HG03520 (cell line): Measurements from ENCODE around the gene ZBTB20.

Experiments
- ATAC-seq: cut with Tn5 transposase; IDR thresholded peaks from one replicate; pipeline ENCODE4 v1.9.1; 2021; ENCODE audit warnings: mild to moderate bottlenecking, moderate library complexity; ENCODE audit not compliant: unreplicated experiment

The ZBTB20 gene

GRCh38 chr3:114939920-114940319, 207.2 kb downstream of the ZBTB20 start:
- ATAC-seq = no peak

- no peak for ATAC-seq
These were observed 213.7 kb downstream of the ZBTB20 start for GRCh38 chr3:114933407-114933806.

GRCh38 chr3:114929971-114930732, 216.9 kb downstream of the ZBTB20 start:
- no peak for ATAC-seq

- ATAC-seq = no peak
These were observed 218.0 kb downstream of the ZBTB20 start for GRCh38 chr3:114928989-114929640.

DNA sequence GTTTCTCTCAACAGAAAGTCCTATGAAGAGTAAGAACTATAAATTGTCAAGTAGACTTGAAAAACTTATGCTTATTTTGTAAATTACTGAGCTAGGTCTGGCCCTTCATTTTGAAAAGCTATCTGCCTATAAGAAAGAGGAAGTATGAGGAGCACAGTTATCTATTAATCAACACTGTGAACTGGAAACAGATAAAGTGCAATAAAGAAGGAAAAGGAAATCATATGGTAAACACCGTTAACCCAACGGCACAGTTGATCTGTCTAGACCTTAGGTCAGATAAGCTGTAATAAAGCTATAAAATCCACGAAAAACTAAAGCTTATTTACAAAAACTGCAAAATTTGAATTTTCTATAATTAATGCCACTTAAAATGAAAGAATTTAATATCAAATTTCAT, 242.5 kb downstream of the ZBTB20 start:
- ATAC-seq = no peak

- ATAC-seq = no peak
These were observed 243.9 kb downstream of the ZBTB20 start for GRCh38 chr3:114903213-114903612.

- ATAC-seq = no peak
These were observed 244.4 kb downstream of the ZBTB20 start for GRCh38 chr3:114902691-114903101.

GRCh38 chr3:114900908-114901307, 246.2 kb downstream of the ZBTB20 start:
- no peak for ATAC-seq

GRCh38 chr3:114899186-114899931, 247.7 kb downstream of the ZBTB20 start:
- no peak for ATAC-seq

DNA sequence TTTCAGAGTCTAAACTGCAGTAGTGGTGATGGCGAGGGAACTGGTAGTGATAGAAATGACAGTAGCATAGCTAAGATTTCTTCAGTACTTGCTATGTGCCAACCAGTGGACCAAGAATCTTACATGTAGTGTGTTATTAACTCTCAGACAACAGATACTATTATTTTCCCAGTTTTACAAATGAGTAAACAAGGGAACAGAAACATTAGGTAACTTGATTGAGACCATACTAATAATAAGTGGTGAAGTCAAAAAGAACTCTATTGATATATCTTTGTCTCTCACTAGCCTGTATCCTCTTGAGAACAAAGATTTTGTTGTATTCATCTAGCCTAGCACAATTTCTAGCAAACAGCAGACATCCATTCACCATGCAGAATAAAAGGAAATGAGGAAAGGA, 250.1 kb downstream of the ZBTB20 start:
- ATAC-seq = no peak

DNA sequence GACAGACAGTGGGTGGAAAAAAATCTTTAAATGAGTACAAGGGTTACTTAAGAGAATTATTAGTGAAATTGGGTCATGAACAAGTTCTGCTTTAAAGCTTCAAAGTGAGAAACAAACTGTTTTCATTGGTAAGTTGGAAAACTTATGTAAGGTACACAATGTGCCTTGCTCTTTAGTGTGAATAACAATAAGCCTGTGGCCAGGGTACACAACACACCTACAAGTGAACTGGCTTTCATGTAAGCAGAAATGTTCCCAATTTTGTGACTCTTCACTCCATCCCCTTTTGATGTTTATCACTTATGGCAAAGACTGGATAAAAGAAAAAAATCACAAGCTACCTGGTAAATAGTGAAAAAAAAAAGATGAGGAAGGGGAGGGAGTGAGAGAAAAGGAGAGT, 253.7 kb downstream of the ZBTB20 start:
- no peak for ATAC-seq

DNA sequence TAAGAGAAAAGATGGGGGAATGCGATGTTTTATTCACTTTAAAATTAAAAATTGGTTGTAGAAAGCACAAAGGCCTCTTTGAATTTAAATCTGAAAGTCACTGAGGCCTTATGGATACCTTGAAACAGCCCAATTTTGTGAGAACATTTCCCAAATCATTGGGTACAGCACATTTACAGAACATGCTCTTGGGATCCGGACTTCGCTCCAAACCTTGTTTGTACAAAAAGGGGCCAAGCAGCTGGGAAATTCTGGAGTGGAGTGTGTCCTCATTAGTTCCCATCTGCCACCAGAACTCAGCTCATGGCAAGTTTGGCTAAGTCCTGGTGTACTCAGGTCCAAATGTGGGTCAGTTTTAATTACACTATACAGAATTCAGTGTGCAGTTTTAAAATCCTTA, 254.2 kb downstream of the ZBTB20 start:
- ATAC-seq = no peak

- ATAC-seq = no peak
These were observed 254.8 kb downstream of the ZBTB20 start for GRCh38 chr3:114892131-114892879.

DNA sequence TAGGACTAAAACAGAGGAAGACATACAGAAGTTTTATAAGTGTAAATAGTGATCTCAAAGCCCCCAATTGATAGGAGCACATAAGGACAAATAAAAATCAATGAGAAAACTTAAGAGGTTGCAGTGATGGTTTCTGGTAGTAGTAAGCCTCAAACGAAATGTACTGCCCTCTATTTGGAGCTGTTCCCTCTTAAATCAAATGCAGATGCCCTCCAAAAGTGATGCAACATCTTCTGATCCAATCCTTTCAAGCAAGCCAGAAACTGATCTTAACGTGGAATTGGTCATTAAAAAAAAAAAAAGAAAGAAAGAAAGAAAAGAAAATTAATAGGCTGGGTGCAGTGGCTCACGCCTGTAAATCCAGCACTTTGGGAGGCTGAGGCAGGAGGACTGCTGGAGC, 259.3 kb downstream of the ZBTB20 start:
- ATAC-seq = no peak

GRCh38 chr3:114886905-114887304, 260.2 kb downstream of the ZBTB20 start:
- ATAC-seq = no peak

GRCh38 chr3:114884213-114884923, 262.7 kb downstream of the ZBTB20 start:
- no peak for ATAC-seq

DNA sequence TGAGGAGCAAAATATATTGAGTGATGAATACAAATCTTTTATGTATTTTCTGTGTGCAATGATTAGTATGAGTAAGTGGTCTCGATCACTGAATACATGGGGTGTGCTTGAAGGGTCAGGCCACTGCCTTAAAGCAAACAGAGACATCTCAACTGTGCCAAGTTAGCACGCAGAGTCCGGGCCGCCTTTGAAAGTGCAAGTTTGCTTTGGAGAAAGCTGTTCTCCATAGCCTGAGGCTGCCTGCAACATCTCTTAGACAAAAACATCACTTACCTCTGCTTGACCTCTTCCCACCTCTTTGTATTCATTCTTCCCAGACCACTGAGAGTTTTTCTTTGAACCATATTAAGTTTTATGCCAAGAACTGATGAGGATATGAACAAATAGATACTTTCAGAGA, 267.0 kb downstream of the ZBTB20 start:
- ATAC-seq = no peak

GRCh38 chr3:114879059-114880031, 267.7 kb downstream of the ZBTB20 start:
- peak; percentile 79 for ATAC-seq

DNA sequence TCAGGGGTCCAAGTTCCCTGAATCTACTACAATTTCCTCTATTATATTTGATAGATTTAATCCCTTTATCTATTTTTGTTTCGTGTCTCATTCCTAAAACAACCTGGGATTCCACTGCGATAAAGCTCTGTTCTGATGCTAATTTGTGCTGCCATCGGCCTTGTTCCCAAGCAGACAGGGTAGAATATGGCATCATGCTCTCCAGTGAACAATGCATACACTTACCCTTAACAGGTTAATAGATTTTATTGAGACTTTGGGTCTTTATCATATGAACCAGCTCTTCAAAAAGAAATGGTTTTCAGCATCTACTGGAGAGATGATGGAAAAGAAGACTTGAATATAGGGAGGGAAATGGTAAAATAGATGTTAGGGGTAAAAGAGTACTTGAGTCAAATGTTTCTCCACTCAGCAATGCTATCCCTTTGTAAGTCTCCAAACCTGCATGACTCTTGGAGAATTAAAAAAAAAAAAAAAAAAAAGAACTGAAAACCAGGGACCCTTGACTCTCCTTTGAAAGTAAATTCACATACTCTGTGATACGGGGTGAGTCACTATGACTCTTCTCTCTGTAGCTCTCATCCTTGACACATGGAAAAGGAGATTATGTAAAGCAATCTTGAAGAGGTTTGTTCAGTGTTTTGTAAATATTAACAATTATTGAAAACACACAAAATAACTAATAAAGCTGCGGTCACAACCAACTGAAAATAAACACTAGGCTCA, 268.8 kb downstream of the ZBTB20 start:
- ATAC-seq = no peak
